ENCODE data around the gene DMRTC1B.
"Not testable (repeated sequence)": the region's sequence is repeated elsewhere in the genome, so short reads cannot be mapped to it uniquely, and the experiment has no call there.

GRCh38 chrX:72882898-72883297 is 106.2 kb downstream of the DMRTC1B start:
- TF ChIP-seq POLR2AphosphoS5 (IDR thresholded peaks at IDR 0.05; ENCODE audit: low read depth, low read length); POLR2A (IDR thresholded peaks at IDR 0.05; ENCODE audit: low read depth, low read length); TAF1 (IDR thresholded peaks at IDR 0.05; ENCODE audit: low read depth, low read length); SPI1 (IDR thresholded peaks at IDR 0.05; ENCODE audit: low read depth, low read length); PAX5 (IDR thresholded peaks at IDR 0.05; ENCODE audit: insufficient read depth, low read length, severe bottlenecking): not testable (repeated sequence)
